ENCODE measurements around the gene LDAF1.
"Not testable (repeated sequence)": the region's sequence is repeated elsewhere in the genome, so short reads cannot be mapped to it uniquely, and the experiment has no call there.

The LDAF1 gene

DNA sequence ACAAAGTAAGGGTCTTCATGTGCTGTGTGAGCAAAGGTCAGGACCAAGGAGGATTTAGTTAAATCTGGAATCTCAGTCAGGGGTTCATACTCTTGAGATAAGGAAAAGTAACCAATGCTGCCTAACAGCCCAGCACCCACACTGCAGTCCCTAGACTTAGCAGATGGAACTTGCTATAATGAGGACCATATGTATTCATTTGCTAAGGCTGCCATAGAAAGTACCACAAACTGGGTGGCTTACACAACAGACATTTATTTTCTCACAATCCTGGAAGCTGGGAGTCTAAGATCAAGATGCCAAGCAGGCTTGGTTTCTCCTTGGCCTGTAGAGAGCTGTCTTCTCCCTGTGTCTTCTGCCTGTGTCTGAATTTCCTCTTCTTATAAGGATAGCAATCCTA lies 32.1 kb downstream of the LDAF1 start:
- H3K27ac ChIP-seq, result no peak overlapping the region
- no peak for DNase-seq (ENCODE audit: low read depth, low spot score)

DNA sequence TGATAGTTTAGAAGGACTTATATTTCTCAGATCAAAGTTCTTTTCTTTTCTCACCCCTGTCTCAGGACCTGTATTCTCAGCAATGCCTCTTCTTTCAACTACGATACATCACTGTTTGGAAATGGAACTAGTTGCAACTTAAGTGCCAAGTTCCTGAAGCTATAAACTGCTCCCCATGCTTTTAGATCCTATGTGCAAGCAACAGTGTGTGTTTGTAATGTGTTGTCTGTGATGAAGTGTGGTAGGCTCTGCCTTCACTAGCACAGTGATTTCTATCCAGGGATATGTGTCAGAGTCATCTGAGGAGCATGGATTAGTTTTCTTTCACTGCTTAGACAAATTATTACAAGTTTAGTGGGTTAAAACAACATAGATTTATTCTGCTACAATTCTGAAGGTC lies 34.5 kb downstream of the LDAF1 start:
- H3K27ac ChIP-seq, result no peak overlapping the region
- no peak for DNase-seq (ENCODE audit: low read depth, low spot score)

DNA sequence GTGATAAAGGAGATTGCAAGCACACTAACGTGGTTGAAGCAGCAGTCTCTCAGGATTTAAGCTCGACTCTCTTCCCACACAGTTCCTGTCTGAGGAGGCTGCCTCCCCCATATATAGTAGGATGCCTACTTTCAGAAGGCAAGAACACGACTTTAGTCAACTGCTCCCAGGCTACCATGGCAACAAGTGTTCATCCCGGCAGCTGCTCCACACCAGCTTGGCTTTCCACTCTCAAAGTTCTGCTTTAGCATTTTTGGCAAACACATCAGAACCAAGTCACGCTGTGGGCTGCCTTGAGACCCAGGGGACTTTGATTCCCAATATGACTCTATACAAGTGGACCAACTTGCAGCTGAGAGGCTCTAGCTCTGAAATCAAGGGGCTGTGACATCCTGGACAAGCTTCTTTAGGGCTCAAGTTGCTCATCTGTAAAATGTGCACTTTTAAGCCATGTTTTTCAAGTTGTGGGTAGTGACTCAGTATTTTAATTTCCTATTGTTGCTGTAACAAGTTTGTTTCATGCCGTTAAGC lies 36.4 kb downstream of the LDAF1 start:
- no peak for DNase-seq (ENCODE audit: low read depth, low spot score)
- H3K27ac ChIP-seq, result no peak overlapping the region

DNA sequence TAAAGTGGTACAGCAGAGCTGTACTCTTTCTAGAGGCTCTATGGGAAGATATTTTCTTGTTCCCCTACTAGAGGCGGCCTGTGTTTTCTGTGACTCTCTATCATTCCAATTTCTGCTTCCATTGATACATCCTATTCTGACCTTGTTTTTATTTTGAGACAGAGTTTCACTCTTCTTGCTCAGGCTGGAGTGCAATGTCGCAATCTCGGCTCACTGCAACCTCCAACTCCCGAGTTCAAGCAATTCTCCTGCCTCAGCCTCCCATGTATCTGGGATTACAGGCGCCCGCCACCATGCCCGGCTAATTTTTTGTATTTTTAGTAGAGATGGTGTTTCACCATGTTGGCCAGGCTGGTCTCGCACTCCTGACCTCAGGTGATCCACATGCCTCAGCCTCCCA lies 36.9 kb downstream of the LDAF1 start:
- H3K27ac ChIP-seq; DNase-seq (ENCODE audit: low read depth, low spot score): not testable (repeated sequence)

DNA sequence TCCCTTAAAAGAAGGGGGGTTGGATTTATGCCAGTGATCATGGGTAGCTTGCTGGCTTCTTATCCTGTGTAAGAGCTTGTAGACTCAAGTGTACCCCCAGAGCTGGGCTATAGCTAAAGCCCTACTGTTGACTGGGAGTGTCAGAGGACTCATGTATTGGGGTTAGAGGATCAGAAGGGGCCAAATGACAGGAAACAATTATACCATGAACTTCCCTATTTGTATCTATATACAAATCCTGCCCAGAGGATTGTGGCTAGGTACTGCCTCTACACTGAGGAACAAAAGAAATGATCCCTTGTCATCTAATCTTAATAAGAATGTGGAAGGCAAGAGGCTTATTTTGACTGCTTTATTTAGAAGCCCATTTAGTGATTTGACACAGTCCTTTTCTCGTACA lies 38.6 kb downstream of the LDAF1 start:
- no peak overlapping the region for H3K27ac ChIP-seq
- DNase-seq (ENCODE audit: low read depth, low spot score), result no peak

DNA sequence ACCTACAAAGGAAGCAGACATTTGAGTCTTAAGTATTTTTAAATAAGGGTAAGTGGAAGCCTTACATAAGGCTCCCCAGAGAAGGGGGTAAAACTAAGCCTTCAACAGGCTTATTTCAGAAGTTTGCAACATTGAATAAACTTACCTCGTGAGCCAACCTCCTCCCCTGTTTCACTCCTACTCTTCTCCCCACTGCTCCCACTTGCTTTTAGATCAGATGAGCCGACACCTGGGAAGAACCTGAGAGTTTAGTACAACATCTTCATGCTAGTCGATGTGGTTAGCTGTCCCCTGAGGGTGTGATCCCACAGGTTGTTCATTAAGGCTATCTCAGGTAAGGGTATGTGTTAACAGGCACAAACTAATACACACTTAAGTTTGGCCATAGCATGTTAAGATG lies 39.1 kb downstream of the LDAF1 start:
- no peak for DNase-seq (ENCODE audit: low read depth, low spot score)
- no peak overlapping the region for H3K27ac ChIP-seq

DNA sequence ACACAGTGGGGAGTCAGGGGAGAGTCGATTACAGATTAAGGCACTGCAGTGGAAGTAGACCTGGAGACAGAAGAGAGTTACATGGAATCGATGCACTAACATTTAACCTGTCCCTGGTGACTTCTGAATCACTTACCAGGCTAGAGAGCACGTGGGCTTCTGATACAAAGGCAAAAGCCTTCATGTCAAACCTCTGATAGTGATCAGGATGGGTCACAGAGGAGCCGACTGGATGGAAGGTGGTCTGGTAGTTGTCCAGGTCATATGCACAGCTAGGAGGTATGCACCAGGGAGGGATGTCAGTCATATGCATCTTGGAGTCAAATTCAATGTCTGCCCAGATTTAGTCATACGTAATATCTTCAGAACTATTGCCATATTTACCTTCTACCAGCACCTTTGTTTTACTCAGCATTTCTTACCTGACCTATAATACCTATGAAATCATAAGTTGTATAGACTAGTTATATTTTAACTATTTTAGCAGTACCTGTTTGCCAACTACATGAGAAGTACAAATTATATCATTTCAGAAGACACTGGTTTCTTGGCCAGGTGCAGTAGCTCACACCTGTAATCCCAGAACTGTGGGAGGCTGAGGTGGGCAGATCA lies 41.2 kb downstream of the LDAF1 start:
- DNase-seq (ENCODE audit: low read depth, low spot score), result no peak
- no peak overlapping the region for H3K27ac ChIP-seq

DNA sequence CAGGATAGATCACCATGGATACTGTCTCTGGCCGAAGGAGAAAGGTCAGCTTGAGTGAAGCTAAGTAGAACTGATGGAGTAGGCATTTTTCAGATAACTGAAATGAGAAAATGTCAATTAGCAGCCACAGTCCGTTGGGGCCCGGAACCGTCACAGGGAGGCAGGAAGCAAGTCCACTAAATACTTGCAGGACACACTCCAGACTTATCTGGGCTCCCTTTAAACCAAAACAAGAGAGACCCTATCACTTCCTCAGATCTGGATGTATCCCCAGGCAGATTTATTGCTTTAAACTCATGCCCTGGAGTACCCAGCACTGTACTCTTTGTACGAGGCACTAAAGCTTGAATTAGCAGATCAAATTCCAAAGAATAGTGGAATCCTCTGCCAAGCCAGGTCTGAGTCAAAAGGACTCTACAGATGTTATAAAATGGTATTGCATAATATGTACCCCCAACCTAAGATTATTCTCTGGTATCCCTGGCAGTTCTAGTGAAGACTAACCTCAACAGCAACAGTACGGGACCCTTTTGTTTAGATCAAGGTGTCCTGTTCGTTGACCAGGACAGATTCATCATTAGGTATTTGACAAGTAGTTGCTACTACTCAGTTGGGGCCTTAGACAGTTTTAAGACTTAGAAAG lies 44.8 kb downstream of the LDAF1 start:
- no peak overlapping the region for H3K27ac ChIP-seq
- no peak for DNase-seq (ENCODE audit: low read depth, low spot score)

DNA sequence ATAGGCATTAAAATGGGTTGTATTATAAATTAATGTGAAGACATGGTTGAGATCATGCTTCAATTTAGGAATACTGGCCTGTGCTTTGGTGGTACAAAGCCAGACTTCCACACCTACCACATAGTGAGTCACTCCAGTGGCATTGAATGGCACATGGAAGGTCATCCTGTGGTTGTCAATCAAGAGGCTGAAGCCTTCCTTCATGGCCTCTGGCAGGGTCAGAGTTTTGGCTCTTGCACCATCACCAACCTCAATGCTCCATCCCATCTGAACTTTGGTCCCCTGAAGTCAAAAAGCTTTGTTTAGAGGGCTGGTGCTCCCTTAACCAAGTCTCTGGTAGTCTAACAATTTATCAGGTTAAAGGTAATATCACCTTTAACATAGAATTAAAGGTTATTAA lies 46.8 kb downstream of the LDAF1 start:
- no peak overlapping the region for H3K27ac ChIP-seq
- no peak for DNase-seq (ENCODE audit: low read depth, low spot score)

DNA sequence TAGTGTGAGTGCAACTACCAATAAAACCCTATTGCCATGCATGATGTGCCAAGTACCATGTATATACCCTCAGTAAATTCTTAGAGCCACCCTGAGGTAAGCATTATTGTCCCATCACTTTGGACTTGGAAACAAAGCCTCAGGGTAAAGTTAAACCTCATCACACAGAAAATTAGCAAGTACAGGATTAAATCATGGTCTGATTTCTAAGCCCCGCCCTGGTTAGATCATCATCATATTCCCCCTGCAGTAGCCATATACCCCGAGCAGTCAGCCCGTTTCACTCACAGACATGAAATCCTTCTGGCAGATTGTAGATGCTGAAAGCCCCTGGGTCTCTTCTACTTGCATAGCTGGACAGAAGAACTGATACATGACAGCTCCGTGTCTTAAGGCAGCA lies 48.1 kb downstream of the LDAF1 start:
- no peak for DNase-seq (ENCODE audit: low read depth, low spot score)
- H3K27ac ChIP-seq, result no peak overlapping the region

DNA sequence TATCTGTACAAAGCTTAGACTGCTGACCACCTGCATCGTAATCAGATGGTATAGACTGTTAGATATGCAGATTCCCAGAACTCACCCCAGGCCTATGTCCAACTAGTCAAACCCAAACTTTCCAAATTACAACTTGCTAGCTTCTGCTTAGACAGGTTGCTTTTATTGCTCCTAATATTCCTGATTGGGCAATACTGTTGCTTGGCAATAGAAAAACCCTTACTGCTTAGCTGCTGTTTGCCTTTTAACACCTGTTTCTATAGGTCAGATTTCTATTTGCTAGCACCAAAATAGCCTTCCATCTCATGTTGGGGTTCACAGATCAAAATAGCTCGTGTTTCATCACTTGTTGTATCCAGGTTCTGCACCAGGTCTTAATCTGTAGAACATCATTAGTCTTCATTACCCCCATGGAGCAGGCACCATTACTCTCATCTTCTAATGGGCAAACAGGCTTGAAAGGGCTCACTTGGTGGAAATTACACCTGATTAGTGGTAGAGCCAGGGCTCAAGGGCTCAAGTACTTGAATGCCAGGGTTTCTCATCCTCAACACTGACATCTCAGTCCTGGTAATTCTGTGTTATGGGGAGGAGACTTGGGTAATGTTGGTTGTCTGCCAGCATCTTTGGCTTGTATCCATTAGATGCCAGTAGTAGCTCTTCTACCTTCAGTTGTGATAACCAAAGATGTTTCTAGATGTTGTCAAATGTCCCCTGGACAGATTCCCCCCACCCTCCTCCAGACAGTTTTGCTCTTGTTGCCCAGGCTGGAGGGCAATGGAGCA lies 50.2 kb downstream of the LDAF1 start:
- no peak overlapping the region for H3K27ac ChIP-seq
- no peak for DNase-seq (ENCODE audit: low read depth, low spot score)

DNA sequence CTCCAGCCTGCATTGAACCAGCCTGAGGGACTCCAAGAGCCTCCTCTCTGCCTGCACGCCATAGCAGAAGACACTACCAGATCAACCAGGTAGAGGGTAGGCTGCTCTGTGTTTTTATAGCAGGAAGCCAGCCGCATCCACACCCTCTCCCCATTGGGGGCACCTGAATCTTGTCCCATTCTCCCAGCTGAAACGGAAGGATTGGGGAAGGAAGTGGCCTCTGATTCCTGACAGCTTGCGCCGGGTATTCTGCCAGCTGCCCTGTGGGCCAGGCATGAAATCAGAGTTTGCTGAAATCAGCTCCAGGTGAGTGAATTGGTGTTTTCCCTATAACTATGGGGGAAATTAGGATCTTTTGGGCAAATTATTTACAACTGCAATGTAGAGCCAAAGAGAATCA lies 53.0 kb downstream of the LDAF1 start, which contains the start of gene ZP2:
Gene ZP2 (minus strand): TSS at position 89 of the 400 bp plus-strand sequence. CDS start 27 bp downstream, at position 62.
- H3K27ac ChIP-seq, result no peak within 1 kb of the TSS
- DNase-seq (ENCODE audit: low read depth, low spot score), result no peak

DNA sequence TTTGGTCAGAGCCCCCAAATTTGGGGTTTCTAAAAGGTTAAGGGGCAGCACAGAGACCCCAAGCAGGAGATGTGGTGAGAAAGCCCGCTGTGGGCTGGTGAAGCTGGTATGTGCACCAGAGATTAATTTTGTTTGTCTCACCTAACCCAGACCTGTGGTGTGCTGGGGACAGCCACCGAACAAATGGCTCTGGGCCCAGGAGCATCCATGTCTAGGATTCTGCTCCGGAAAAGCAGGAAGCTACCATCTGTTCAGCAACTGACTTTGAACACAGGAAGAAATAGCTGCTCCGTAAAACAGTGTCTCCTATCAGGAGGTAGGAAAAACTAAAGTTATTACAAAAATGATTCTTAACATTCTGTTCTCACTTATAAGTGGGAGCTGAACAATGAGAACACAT lies 55.6 kb downstream of the LDAF1 start:
- H3K27ac ChIP-seq, result no peak overlapping the region
- no peak for DNase-seq (ENCODE audit: low read depth, low spot score)

DNA sequence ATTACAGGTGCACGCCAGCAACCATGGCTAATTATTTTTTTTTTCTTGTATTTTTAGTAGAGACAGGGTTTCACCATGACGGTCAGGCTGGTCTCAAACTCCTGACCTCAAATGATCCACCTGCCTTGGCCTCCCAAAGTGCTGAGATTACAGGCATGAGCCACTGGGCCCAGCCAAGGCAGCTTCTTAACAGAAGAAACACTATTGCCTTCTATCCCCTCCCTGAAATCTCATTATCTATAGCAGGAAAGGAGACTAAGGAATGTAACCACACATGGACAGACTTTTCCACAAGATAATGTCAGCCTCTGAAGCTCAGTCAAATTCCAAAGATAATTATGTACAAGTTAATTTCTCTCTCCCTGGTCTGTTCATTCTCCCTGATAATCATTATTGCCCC lies 58.6 kb downstream of the LDAF1 start:
- DNase-seq (ENCODE audit: low read depth, low spot score), result no peak

DNA sequence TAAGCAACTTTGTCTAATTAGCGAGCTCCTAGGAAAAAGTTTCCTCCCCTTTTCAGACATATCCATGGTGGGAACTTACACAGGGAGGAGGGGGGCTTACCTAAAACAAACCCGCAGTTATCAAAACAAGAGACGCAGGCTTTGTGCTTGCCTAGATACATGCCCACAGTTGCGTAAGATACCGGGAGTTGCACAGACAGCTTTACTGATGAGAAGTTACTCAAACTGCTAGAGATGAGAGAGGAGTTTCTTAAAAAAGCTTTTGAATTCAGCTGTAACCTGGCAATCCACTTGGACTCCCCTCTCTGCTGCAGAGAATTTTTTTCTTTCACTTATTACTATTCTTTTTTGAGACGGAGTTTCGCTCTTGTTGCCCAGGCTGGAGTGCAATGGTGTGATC lies 59.7 kb downstream of the LDAF1 start:
- no peak for DNase-seq (ENCODE audit: low read depth, low spot score)
- H3K27ac ChIP-seq, result no peak overlapping the region

More for the DNA sequence above, 58.6 kb downstream of the LDAF1 start:
- H3K27ac ChIP-seq, result no peak overlapping the region

DNA sequence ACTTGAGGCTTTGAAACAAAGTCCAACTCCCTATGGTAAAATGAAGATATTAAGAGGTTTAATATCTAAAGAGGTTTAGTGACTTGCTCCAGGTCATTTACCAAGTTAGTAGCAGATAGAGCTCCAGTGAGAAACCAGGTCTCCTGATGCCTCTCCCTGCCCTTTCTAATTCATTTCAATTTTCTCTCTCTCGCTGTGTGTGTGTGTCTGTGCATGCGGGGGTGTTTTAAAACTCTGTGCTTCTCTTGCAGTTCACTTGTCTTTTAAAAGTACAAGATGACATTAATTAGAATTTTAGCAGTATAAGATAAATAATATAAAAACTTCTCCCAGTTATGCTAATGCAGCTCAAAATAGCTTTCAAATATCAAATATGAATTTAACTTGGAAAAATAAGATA lies 61.1 kb downstream of the LDAF1 start:
- DNase-seq (ENCODE audit: low read depth, low spot score), result no peak
- H3K27ac ChIP-seq, result no peak overlapping the region

DNA sequence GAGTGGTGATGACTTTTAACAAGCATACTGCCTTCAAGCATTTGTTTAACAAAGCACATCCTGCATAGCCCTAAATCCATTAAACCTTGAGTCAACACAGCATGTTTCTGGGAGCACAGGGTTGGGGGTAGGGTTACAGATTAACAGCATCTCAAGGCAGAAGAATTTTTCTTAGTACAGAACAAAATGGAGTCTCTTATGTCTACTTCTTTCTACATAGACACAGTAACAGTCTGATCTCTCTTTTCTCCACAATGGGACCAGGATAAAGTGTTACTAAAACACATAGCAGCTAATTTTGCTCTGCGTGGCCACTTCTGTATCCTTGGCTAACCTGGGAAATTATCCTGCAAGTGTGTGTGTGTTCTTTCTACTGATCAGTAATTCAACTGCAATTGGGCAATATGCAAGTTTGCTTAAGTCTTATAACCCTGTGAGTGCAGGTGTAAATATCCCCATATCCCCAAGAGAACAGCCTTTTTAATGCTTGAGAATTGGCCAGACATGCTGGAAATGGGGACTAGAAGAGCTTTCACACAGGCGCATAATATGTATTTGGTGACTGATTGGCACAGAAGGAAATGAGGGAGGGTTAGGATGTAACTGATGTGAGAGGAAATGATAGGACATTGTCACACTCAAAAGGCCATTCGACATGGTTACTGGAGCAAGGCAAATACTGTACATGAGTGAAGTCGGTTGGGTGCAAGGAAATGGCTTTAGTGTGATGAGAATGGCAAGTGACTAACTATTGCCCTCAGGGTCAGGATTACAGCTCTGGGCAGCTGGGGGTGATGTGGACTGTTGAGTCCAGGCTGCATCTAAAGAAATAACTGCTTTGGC lies 64.2 kb downstream of the LDAF1 start:
- H3K27ac ChIP-seq, result no peak overlapping the region
- no peak for DNase-seq (ENCODE audit: low read depth, low spot score)

DNA sequence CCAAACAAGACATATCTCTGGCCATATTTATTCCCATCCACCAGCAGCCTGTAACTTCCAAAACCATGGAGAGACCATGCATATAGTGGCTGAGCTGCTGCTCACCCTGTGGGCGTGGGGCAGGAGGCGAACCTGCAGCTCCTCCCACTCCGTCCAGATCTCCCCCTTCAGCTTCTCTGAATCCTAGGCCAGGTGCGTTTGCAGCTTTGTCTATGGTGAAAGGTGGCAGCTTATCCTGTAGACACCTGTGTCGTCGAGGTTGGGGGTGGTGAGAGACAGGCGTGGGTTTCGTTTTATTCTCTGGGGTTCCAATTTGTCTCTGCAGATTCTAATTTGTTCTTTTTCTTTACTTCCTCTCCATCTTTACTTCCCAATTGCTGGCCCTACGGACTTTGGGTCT lies 65.3 kb downstream of the LDAF1 start:
- no peak for DNase-seq (ENCODE audit: low read depth, low spot score)
- H3K27ac ChIP-seq, result no peak overlapping the region

DNA sequence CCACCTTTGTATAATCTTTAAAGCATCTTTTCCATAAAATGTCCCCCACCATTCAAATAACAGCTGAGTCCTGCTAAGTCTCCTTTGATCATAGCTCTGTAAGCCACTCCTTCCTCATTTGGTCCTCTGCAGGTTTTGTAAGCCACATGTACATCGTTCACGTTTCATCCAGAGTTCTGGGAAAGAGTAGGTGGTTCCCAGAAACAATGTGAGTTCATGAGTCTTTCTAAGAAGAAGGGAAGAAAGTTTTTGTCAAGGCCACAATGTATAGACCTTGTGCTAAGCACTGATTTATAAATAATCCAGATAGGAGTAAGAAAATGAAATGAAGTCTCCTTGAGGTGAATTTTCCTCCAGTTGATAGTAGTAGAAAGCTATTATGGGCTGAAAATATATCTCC lies 66.3 kb downstream of the LDAF1 start:
- DNase-seq (ENCODE audit: low read depth, low spot score), result no peak
- H3K27ac ChIP-seq, result no peak overlapping the region

DNA sequence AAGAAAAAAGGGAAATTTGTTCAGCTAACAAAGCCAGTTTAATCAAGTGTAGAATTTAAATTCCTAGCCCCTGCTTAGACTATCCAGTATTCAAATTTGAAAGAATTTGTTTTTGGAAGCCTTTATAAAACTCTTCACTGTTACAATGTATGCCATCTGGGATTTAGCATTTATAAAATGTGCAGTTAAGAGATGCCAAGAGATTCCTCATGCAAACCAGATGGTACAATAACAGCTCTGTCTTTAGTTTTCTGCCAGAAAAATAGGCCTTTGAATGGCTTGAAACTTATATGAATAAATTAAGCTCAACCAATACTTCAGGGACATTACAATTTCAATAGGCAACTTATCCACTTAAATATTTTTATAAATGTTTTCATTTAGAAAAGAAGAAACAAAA lies 68.3 kb downstream of the LDAF1 start:
- H3K27ac ChIP-seq, result no peak overlapping the region
- DNase-seq (ENCODE audit: low read depth, low spot score), result no peak

Measured in epithelial cell of prostate (primary cell).